GM18517 (cell line): ENCODE results near the gene RANBP17.
"Not testable (repeated sequence)": the region's sequence is repeated elsewhere in the genome, so short reads cannot be mapped to it uniquely, and the experiment has no call there.

ENCODE experiments used
- ATAC-seq: cut with Tn5 transposase; IDR thresholded peaks from one replicate; pipeline ENCODE4 v1.9.1; 2021; ENCODE audit warnings: mild to moderate bottlenecking, moderate library complexity; ENCODE audit not compliant: unreplicated experiment

Gene RANBP17

DNA sequence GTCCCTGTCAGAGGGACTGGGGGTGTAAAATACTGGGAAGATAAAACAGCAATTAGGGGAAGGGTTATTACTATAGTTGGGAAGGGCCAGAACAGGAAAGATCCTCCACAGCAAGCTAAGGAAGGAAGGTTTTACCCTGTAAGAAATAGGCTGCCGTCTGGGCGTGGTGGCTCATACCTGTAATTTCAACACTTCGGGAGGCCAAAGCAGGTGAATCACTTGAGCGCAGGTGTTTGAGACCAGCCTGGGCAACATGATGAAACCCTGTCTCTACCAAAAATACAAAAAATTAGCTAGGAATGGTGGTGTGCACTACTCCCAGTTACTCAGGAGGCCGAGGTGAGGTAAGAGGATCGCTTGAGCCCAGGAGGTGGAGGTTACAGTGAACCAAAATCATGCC, 282.1 kb downstream of the RANBP17 start:
- ATAC-seq = no peak

DNA sequence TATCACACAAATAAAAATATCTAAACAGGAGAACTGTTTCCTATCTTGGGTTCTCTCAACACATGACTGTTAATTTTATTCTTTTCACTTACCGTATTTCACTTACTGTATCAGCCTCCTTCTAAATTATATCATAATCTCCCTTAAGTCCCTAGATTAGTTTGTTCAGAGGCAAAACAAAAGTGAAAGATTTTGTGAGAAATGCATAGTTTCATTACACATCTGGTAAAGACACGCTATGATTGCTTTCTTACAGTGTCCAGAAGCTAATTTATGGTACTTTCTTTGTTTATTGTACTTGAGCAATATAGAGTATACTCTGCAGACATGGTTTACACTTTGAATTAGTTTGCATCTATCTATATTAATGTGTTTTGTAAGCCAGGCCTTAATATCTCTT, 287.5 kb downstream of the RANBP17 start:
- ATAC-seq = peak; percentile 82

DNA sequence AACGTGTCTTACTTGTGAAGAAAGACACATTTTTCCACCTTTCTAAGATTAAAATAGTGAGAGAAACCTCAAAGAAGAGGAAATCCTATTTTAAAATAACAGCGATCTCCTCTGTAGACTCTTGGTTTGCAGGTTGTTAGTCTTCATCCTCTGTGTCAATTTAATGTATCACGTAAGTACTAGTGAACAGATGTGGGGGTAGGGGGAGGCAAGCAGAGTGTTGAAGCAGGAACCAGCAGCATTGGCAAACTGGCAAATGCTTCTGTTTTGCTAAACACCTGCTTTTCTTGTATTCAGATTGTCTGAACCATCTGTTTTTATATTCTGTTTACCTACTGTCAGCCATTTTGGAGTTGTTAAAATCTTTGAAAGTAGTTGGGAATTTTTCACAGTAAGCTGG, 288.0 kb downstream of the RANBP17 start:
- peak; percentile 34 for ATAC-seq

DNA sequence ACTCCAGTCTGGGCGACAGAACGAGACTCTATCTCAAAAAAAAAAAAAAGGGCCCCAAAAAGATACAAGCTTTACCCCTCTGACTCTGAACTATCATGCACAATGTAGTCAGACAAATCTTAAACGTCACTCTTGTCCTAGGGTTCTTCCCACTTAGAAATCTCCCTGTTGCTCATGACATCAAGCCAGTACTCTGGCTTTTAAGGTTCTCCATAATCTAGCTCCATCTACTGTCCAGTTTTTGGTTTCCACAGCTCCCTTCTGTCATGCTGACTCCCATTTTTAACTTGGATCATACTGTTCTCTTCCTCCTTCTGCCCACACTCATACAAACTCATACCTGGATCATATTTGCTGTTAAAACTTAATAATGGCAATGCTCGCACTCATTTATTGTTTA, 290.6 kb downstream of the RANBP17 start:
- no peak for ATAC-seq

DNA sequence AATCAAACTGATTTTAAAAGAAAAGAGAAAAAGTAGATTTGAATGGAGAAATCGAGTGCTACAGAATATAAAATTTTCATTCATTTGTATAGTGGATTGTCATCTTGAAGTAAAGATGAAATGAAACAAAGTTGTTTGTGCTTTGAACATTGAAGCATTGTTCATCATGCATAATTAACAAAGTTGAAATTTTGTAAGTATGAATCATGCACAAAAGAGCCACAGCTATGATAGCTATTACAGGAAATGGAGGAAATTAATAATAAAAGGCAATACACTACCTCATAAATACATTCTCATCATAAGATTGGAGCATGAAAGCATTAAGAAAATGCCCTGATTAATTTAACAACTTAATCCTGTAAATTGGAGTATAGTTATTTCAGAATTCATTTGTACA, 293.8 kb downstream of the RANBP17 start:
- no peak for ATAC-seq

DNA sequence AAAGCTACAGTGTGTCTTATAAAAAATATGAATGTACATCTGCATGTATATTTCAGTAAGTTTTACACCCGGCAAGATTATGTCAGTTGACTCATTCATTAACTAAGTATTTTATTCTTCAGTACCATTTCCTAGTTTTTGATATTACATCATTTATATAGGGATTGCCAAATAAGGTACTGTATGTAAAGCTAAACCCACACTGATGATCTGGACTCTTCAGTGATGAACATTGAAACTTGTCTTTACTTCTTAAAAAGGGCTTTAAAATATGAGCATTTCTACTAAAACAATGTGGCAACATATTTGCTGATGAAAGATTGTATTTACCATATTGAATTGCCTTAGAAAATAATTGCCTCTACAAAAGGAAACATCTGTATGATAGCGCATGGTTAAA, 295.5 kb downstream of the RANBP17 start:
- no peak for ATAC-seq

DNA sequence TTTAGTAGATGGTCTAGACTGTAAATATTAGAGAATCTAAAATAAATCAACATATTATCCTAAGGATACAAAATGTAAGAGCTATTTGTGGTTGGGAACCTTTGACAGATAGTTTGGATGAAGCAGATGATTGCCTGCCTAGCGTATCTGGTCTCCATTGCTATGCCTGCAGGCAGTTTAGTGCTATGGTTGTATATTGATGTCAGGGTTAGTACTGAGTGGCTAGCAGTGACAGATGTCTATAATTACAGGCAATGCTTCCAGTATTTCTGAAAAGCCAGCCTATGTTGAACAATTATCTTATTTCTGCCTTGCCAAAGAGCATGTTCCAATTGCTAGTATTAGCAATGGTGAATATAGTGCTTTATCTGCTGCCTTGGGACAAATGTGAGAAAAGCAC, 296.0 kb downstream of the RANBP17 start:
- ATAC-seq = no peak

DNA sequence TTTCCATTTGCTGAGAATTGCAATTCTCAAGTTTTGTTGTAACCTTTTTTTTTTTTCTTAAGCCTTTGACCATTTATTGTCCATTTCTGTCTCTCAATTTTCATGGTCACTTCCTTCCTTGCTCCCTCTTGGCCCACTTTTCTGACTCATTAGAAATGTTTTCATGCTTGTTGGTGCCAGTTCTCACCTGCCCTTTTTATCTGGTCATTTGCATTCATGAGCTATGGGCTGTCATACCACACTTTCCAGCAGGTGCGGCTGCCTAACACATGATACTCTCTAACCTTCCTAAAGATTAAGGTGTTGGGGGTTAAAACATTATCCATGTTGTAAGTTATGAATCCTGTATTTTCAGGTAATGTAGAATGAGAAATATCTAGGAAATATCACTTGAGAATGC, 296.8 kb downstream of the RANBP17 start:
- ATAC-seq = no peak

DNA sequence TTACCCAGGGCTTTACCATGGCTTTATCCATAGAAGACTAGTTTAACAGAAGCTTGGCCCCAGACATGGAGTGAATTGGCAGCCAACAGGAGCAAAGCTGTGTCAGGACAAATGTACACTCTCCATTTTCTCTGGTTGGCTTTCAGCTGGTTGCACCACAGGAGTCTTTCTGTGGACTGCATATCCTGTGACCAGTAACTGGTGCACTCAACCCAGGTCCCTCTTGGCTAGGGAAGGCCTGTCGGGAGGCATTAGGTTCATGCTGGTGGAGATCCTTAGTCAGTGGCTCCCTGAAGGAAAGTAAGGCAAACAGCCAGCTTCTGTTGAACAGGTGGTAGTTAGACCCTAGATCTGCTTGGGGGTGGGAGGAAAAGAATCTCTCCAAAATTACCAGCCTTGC, 300.3 kb downstream of the RANBP17 start:
- ATAC-seq = no peak

DNA sequence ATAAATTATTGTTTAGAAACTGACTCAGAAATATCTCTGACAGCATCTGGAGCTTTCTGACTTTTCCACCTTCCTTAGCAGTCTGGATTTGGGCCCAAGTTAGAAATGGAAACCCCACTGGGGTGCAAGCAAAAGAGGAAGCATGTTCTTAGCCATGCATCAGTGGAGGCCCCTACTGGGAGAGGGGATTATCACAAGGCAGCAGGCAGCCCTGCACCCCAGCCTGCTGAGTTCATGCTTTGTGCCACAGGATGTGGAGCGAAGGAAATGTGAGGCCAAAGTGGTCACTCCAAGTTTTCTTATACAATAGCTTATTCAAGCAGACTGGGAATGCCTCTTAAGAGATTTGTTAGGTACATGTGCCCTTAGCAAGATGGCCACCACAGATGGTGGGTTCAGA, 300.8 kb downstream of the RANBP17 start:
- no peak for ATAC-seq

DNA sequence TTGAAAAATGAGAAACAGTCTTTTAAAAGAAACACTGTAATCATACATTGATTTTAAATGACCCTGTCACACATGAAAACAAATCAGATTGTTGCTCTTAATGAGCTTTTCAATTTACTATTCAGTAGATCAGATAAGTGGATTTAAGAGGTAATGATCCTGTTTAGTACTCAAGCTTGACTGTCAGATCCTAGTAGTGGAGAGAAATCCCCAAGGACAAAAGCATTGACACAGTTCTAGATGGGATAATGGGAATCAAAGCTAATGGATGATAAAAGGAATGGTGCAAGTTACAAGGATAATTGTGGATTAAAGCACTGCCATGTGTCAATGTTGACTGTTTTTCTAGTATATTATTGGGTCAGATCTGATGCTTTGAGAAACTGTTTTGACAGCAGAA, 304.9 kb downstream of the RANBP17 start:
- ATAC-seq = no peak

DNA sequence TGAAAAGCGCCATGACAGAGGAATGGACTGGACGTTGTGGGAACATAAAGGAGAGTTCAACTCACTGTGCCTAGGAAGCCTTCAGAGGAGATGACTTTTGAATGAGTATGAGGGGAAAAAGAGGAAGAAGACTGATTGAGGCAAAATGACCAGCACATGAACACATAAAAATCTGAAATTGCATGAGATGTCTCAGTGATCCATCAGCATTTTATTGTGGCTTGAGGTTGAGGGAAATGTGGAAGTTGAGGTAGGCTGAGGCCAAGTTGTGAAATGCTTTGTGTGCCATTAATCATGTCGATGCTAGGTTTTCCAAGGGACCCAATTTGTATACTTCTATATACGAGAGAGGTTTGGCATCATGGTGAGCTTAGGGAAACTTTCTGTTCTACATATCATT, 306.4 kb downstream of the RANBP17 start:
- ATAC-seq = no peak

DNA sequence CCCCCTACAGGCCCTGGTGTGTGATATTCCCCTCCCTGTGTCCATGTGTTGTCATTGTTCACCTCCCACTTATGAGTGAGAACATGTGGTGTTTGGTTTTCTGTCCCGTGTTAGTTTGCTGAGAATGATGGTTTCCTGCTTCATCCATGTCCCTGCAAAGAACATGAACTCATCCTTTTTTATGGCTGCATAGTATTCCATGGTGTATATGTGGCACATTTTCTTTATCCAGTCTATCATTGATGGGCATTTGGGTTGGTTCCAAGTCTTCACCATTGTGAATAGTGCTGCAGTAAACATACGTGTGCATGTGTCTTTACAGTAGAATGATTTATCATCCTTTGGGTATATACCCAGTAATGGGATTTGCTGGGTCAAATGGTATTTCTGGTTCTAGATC, 313.1 kb downstream of the RANBP17 start:
- ATAC-seq = not testable (repeated sequence)

DNA sequence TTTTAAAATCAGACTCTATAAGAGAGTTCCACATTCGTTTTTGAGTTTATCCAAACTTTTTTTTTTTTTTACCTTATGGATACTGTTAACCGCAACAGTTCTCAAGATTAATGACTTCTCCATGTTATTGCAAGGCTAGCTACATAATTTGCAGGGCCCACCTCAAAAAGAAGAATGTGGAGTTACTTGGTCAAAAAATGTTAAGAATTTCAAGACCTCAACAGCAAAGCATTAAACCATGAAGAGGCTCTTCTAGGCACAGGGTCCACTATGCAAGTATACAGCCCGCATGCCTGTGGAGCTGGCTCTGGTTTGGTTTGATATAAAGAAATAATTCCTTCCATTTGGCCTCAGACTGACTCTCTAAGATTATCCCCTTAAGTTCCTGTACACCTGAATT, 313.9 kb downstream of the RANBP17 start:
- no peak for ATAC-seq

DNA sequence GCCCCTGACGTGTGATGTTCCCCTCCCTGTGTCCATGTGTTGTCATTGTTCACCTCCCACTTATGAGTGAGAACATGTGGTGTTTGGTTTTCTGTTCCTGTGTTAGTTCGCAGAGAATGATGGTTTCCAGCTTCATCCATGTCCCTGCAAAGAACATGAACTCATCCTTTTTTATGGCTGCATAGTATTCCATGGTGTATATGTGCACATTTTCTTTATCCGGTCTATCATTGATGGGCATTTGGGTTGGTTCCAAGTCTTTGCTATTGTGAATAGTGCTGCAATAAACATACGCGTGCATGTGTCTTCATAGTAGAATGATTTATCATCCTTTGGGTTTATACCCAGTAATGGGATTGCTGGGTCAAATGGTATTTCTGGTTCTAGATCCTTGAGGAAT, 316.4 kb downstream of the RANBP17 start:
- not testable (repeated sequence) for ATAC-seq

DNA sequence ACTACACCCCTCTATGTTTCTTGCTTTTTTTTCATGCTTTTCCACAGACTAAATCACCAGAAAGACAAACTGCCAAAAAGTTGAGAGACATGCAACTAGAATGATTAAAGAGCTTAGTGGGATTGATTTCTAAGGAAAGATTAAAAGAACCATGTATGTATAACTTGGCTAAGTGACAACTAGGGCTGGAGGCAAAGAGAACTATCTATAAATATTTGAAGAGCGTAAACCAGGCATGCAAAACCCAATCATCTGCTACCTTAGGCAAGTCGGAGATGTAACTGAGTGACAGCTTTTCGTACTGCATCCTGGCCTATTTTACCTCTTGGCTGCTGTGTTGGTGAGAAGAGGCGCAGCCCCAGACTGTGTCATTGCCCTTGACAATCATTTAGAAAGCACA, 326.2 kb downstream of the RANBP17 start:
- no peak for ATAC-seq

DNA sequence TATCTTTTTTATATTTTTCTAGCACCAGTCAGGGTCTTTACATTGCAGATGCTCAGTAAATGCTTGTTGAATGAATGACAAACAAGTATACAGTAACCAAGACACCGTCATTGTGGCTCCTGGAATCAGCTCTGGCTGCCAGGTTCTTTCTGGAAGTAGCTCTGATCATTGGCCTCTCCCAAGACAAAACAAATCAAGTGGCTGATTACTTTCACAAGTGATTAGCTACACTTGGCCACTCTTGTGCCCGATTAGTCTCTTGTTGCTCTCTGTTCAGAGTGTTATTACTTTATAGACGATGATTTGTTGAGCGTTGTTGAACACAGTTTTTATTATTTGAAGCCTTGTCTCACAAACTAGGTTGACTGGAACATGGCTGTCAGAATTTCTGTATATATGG, 327.6 kb downstream of the RANBP17 start:
- ATAC-seq = no peak

DNA sequence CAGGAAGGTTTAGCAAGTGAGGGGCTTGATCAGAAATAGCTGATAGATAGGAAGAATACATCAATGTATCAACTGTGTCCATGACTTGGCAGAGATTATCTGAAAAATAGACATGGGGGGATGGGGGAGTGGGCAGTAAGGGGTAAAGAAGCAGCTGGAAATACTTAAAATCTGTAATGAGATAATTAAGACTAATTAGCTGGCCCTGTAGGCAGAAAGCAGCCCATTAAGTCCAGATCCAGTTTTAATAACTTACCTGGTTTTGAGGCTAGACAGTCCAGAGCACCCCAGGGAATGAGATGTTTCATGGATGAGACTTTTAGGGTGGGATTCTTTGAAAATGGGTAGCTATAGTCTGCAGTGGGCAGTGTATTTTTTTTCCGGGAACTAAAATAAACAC, 330.3 kb downstream of the RANBP17 start:
- ATAC-seq = no peak

DNA sequence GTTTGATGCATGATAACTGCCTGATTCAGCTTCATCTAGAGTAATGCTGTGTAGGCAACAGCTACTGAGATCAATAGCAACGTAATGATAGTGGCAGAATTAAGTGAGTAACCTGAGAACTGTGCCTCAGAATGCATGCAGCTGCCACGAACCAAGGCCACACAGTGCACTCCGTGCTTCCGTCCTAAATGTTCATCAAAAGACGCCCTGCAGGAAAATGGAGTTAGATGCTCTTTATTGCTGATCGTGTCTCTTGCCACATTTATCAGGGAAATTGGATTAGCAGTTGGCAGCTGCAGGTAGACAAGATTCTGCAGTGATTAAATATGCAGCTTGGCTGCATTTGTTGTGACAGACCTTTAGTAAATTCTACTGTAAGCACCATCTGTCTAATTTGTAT, 339.5 kb downstream of the RANBP17 start:
- ATAC-seq = no peak

DNA sequence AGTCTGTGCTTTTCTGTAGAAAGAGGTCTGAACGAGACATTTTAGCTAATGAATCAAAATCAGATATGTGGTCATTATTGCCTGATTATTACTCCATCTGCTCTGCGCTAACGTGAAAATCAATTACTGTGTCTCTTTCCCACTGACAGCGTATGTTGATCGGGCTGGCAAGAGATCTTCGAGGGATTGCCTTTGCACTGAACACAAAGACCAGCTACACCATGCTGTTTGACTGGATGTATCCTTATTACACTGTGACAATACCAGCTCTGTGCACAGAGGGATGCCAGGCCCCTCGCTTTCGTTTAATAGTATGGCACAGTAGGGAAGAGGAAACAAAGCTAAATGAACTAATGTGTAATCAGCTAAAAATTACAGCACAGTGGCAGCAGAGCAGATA, 343.6 kb downstream of the RANBP17 start:
- ATAC-seq = no peak

DNA sequence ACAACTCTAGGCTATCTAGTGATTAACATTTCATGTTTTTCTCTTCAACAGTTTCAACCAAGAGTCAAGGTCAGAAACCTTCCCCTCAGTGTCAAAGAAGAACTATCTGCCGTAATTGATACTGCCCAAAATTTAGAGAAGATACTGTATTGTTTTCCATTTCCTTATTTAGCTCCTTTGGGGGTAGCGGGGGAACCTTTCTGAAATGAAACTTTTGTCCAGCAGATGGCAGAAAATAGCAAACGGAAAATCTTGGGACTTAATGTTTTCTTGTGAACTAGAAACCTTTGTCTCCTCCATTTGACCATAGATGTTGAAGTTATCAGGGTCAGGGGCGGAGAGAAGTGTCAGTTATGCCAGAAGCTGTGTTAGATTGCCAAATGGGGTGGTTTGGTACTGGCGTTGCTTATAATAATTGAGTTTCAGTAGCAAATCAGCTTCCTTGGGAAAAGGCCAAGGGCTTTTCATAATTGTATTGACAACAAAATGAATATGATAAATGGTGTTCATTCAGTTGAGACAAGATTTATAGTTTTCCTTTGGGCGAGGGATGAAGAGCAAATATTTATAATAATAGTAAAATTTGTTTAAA, 345.5 kb downstream of the RANBP17 start:
- ATAC-seq = no peak

DNA sequence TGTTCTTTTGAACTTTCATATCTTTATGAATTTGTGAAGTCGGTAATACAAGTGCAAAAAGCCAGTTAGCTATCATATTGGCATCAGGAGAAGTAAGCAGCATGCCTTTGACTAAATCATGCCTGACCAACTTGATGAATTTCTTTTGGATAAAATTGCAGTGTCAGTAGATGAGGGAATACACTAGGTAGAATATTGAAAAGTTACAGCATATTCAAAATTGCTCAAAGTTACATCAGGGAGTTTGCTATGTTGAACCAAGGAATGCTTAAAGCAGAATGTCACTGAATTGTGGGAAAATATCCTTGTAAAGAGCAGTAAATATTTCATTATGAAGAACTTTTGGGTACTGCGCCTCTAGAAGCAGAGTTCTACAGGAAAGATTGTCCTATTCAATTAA, 360.1 kb downstream of the RANBP17 start:
- no peak for ATAC-seq

DNA sequence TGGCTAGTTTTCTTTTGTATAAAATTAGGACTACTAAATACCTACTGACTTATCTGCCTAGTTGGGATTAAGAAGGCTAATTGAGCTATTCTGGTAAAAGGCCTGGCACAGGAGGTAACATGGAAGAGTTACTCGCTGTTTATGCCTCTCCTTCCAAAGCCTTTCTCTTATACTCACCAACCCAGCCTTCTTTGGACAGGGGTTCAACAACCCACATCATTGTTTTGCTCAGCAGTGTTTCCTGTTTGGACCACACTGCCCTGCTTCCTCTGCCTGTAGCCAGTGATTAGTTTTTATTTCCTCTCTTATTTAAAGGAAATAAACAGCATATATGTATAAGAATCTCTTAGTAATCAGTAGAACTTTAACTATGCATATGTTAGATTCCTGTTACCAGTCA, 362.1 kb downstream of the RANBP17 start:
- no peak for ATAC-seq
